ENCODE data around the gene CCDC148. TPM values are rescaled to one million over a fixed set of nuclear protein-coding genes. Genes with fewer than 3 reads are reported as not detected.

Gene CCDC148
- total and polyA plus RNA-seq, 4 donors, result 0.02 to 0.42 (median 0.31) TPM

DNA sequence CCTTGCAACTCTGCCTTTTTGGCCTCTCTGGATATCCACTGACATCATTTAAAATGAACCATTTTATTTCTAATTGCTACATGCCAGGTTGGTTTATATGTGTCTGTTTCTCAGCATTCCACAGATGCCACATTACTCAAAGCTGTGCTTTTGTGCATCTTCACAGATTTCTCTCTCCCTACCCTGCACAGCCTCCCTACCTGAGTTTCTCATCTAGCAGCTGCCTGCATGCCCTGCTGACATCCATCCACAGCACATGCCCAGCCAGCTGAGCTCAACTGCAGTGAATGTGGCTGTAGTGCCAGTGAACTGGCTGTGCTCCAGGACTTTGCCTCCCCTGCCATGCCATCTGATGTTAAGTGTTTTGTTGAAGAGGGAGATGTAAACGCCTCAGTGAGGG, 44.7 kb upstream of the CCDC148 start:
- Histone ChIP-seq H3K4me3 (ENCODE audit: low read depth in 1 of 3, low read length in 3 of 3) (no peak overlapping the region), H3K4me1 (ENCODE audit: control insufficient read depth in 4 of 4, insufficient read depth in 4 of 4, low read length in 3 of 4) (peaks cover 2 to 26% (median 14%) of the 10 kb centered on the region in 4 donors), H3K9ac (ENCODE audit: low read depth in 1 of 2, low read length in 2 of 2) (no peak overlapping the region), H3K27ac (ENCODE audit: low read depth in 1 of 2, low read length in 2 of 2) (no peak overlapping the region), H3K9me3 (ENCODE audit: control insufficient read depth in 4 of 4, low read length in 3 of 4) (no peaks in the 10 kb centered on the region), H3K36me3 (ENCODE audit: control insufficient read depth in 4 of 4, insufficient read depth in 3 of 4, low read depth in 1 of 4, low read length in 3 of 4) (no peaks in the 10 kb centered on the region), H3K27me3 (ENCODE audit: control insufficient read depth in 4 of 4, insufficient read depth in 4 of 4, low read length in 3 of 4) (no peaks in the 10 kb centered on the region)
- WGBS, result 67% methylated on average over 1 of the region's 1 CpG
- DNase-seq (ENCODE audit: low spot score), result no peak
- TF ChIP-seq, protein P1, sequence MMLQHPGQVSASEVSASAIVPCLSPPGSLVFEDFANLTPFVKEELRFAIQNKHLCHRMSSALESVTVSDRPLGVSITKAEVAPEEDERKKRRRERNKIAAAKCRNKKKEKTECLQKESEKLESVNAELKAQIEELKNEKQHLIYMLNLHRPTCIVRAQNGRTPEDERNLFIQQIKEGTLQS (IDR thresholded peaks at IDR 0.05), result no peak
- no peak for TF ChIP-seq ZBTB33 (IDR thresholded peaks at IDR 0.05)
- TF ChIP-seq RAD21 (IDR thresholded peaks at IDR 0.05), result no peak
- no peak for TF ChIP-seq HNF4A (conservative IDR thresholded peaks at IDR 0.05)
- TF ChIP-seq HNF4G (IDR thresholded peaks at IDR 0.05), result no peak
- TF ChIP-seq CTCF (IDR thresholded peaks at IDR 0.05; ENCODE audit: low read depth, low read length, missing input control), result no peak
- no peak for TF ChIP-seq EGR1 (IDR thresholded peaks at IDR 0.05; ENCODE audit: low read depth in 2 of 2)
- no peak for TF ChIP-seq JUND (IDR thresholded peaks at IDR 0.05)
- no peak for TF ChIP-seq GABPA (IDR thresholded peaks at IDR 0.05 in 1 of 2, conservative IDR thresholded peaks at IDR 0.05 in 1 of 2)
- no peak for TF ChIP-seq YY1 (IDR thresholded peaks at IDR 0.05)

GRCh38 chr2:158500333-158500732, 43.8 kb upstream of the CCDC148 start:
- no peaks in the 10 kb centered on the region for H3K27me3 ChIP-seq (ENCODE audit: control insufficient read depth in 4 of 4, insufficient read depth in 4 of 4, low read length in 3 of 4)
- DNase-seq (ENCODE audit: low spot score), result no peak
- peaks cover 2 to 26% (median 15%) of the 10 kb centered on the region in 4 donors for H3K4me1 ChIP-seq (ENCODE audit: control insufficient read depth in 4 of 4, insufficient read depth in 4 of 4, low read length in 3 of 4)
- H3K36me3 ChIP-seq (ENCODE audit: control insufficient read depth in 4 of 4, insufficient read depth in 3 of 4, low read depth in 1 of 4, low read length in 3 of 4), result no peaks in the 10 kb centered on the region
- WGBS, result 95% methylated on average over 2 of the region's 2 CpGs
- no peak overlapping the region for H3K4me3 ChIP-seq (ENCODE audit: low read depth in 1 of 3, low read length in 3 of 3)
- no peaks in the 10 kb centered on the region for H3K9me3 ChIP-seq (ENCODE audit: control insufficient read depth in 4 of 4, low read length in 3 of 4)
- no peak for TF ChIP-seq JUND (IDR thresholded peaks at IDR 0.05)
- no peak for TF ChIP-seq FOXA2 (IDR thresholded peaks at IDR 0.05)
- TF ChIP-seq, protein P1 (IDR thresholded peaks at IDR 0.05), result no peak
- TF ChIP-seq, protein P2, sequence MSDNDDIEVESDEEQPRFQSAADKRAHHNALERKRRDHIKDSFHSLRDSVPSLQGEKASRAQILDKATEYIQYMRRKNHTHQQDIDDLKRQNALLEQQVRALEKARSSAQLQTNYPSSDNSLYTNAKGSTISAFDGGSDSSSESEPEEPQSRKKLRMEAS (IDR thresholded peaks at IDR 0.05), result no peak
- TF ChIP-seq EGR1 (IDR thresholded peaks at IDR 0.05; ENCODE audit: low read depth in 2 of 2), result no peak
- no peak for TF ChIP-seq NR2F2 (IDR thresholded peaks at IDR 0.05)
- no peak for TF ChIP-seq GABPA (IDR thresholded peaks at IDR 0.05 in 1 of 2, conservative IDR thresholded peaks at IDR 0.05 in 1 of 2)
- no peak for TF ChIP-seq ZBTB33 (IDR thresholded peaks at IDR 0.05)
- TF ChIP-seq RXRA (IDR thresholded peaks at IDR 0.05), result no peak
- TF ChIP-seq HNF4G (IDR thresholded peaks at IDR 0.05), result no peak
- no peak for TF ChIP-seq HNF4A (conservative IDR thresholded peaks at IDR 0.05)
- no peak for TF ChIP-seq CTCF (IDR thresholded peaks at IDR 0.05; ENCODE audit: low read depth, low read length, missing input control)
- TF ChIP-seq SP1 (IDR thresholded peaks at IDR 0.05), result no peak
- no peak for TF ChIP-seq TAF1 (conservative IDR thresholded peaks at IDR 0.05)
- no peak overlapping the region for H3K27ac ChIP-seq (ENCODE audit: low read depth in 1 of 2, low read length in 2 of 2)
- no peak overlapping the region for H3K9ac ChIP-seq (ENCODE audit: low read depth in 1 of 2, low read length in 2 of 2)
